ENCODE results near the gene LRP5.
"Not testable (repeated sequence)": the region's sequence is repeated elsewhere in the genome, so short reads cannot be mapped to it uniquely, and the experiment has no call there.

The LRP5 gene

DNA sequence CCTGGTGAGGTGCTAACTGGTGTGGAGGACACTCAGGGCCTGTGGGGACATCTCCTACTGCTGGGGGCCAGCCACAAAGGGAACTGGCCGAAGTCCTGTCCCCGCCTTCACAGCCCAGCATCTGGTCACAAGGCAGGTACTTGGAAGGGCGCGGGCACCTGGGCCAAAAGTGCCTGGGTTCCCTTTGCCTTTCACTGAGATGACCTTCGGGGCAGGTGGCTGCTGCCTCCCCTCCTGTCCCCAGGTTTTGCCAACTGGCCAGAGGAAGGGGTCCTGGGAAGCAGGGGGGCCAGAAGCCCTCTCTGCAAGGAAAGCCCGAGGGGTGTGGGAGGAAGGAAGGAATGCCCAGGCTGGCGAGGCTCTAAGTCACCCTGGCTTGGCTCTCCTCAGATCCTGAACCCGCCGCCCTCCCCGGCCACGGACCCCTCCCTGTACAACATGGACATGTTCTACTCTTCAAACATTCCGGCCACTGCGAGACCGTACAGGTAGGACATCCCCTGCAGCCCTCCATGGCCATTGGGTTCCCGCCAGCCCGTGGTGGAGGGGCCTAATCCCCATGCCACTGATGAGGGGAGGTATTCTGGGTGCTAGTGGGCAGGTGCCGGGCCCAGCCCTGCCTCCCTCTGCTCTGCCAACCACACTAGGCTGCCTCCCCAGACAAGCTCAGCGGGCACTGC lies 133.8 kb downstream of the LRP5 start:
- no peak for DNase-seq

DNA sequence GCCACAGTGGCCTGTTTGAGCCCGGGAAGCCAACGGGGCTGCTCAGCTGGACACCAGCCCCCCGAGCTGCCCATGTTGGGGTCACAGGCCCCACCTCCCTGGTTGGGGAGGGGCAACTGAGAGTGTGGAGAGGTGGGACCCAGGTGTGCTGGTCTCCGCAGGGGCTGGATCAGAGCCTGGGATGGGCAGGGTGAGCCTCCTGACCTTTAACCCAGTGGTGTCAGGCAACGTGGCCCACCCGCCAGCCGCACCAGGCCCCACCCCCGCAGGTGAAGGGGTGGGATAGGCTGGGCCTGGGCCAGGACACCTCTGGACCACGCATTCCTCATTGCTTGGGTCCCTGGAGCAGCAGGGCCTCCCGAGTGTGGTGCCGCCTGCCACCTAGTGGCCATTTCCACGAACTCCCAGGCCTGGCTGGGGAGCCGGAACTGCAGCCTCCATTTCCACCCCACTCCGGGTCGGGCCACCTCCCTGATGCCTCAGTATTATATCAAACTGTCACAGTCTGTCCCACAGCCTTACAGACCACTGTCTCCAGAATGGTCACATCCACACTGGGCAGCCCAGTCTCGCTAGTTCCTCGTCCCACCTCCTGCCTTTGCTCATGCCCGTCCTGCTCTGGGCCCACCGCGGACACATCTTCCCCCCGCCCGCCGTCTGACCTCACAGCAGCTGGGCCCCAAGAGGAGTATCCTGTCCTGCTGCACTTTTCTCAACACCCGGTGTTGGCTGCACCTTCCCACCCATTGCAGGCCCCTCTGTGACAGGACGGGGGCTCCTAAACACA lies 134.8 kb downstream of the LRP5 start:
- DNase-seq = peak; percentile 76

DNA sequence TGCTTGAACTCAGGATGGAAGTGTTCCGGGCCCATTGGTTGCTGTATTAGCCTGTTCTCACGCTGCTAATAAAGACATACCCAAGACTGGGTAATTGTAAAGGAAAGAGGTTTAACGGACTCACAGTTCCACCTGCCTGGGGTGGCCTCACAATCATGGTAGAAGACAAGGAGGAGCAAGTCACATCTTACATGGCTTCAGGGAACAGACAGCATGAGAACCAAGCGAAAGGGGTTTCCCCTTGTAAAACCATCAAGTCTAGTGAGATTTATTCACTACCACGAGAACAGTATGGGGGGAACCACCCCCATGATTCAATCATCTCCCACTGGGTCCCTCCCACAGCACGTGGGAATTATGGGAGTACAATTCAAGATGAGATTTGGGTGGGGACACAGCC lies 135.5 kb downstream of the LRP5 start:
- not testable (repeated sequence) for DNase-seq

DNA sequence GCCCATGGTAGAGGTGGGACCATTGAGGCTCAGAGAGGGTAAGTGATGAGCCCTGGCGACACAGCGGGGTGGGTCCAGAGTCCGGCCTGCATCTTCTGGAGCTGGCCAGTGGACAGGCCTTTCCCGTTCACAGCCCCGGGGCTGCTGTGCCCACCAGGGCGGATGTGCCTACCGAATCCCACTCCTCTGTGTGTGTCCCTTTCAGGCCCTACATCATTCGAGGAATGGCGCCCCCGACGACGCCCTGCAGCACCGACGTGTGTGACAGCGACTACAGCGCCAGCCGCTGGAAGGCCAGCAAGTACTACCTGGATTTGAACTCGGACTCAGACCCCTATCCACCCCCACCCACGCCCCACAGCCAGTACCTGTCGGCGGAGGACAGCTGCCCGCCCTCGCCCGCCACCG lies 136.2 kb downstream of the LRP5 start:
- no peak for DNase-seq

DNA sequence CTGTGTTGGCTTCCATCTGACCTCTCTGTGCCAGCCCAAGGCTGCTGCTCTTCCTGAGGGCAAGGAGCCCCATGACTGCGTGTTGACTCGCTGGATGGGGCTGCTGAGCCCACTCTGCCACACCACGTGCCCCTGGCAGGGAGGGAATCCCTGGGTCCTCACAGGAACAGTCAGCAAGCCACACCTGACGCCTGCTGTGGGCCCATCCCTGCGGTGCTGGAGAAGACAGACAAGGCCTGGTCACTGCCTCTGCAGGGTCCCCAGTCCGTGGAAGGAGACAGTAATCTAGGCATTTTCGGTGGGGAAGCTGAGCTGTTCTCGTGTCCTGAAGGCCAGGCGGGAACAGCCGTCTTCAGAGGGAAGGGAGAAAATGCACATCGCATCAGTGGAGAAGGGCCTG lies 137.6 kb downstream of the LRP5 start:
- DNase-seq = no peak

DNA sequence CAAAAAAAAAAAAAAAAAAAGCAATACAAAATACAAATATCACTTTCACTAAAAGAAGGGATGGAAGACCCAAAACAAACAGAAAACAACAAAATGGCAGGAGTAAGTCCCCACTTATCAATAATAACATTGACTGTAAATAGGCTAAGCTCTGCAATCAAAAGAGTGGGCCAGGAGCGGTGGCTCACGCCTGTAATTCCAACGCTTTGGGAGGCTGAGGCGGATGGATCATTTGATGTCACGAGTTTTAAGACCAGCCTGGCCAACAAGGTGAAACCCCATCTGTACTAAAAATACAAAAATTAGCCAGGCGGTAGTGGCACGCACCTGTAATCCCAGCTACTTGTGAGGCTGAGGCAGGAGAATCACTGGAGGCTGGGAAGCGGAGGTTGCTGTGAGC lies 138.3 kb downstream of the LRP5 start:
- no peak for DNase-seq

DNA sequence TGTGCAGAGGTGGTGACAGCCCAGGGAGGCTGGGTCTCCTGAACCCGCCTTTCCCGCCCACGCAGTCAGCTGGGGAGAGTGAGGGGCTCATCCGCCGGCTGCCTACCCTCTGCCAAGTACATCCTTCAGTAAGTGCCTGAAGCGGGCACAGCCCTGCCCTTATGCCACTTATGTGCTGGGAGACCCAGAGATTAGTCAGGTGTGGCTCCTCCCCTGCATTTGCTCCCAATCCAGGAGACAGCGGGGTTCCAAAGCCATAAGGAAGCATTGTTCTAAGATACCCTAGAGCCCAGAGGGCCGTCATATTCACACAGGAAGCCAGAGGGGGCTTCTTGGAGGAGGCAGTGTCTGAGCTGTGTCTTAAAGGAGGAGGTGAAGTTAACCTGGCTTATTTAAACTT lies 142.4 kb downstream of the LRP5 start:
- DNase-seq = no peak

DNA sequence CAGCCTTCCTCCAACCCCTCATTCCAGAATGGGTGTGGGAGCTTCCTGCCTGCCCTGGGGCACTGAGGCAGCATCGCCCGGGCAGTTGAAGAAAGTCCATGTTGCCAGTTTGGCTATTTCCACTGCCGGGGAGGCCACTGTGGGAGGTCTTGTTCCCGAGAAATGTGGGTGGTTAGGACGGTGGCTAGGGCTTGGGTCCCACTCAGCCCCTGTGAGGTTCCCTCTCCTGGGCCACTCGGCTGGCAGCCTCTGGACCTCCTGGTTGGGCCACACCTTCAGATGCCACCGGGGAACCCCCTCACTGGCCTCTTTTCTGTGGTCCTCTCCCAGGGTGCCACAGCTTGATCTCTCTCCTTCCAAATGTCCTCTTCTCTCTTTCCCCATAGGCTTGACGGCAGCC lies 143.1 kb downstream of the LRP5 start:
- DNase-seq = no peak

DNA sequence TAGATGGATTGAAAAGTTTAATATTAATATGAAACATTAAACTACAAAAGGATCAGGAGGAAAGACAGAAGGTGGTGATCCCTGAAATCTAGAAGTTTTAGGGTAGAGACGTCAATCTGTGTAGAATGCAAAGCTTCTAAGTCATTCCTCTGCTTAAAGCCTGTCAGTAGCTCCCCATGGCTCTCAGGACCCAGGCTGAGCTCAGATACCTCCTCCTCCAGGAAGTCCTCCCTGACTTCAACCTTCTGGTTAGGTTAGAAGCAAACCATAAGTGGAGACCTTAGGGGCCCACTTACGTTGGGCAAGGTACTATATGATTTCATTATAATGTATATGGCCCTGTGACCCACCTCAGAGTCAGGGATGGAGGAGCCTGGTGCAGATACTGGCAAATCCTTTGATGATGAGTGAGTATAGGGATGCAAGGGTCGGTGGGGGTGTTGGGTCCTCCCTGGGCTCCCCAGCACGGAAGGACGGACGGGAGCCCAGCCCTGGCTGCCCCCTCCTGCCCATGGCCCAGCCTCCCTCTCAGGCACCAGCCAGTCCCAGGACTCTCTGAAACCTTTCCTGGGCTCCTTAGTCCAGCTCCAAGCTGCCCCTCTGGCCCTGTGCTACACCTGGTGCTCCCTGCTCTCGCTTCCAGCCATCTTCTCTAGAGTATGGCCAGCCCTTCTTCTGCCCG lies 145.0 kb downstream of the LRP5 start:
- DNase-seq = no peak

DNA sequence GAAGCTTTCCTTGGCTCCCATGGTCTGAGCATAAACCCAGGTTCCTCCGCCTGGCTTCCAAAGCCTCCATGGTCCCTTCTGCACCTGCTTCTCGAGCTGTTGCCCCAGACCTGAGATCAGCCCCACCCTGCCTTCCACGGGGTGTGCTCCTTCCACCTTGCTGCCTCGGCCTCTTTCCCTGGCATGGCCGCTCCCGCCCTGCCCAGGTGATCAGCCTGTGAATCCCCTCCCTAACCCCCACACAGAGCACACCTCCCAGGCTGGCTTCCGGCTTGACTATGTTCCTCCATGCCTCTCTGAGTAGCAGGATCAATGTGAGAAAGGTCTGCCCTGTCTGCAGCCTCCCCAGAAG lies 145.5 kb downstream of the LRP5 start:
- no peak for DNase-seq

DNA sequence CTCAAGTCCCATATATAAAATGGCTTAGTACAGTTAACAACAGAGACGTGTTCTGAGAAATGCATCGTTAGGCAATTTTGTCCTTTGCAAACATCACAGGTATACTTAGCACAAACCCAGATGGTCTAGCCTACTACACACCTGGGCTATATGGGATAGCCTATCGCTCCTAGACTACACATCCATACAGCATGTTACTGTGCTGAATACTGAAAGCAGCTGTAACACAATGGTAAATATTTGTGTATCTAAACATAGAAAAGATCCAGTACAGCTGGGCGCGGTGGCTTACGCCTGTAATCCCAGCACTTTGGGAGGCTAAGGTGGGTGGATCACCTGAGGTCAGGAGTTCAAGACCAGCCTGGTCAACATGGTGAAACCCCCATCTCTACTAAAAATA lies 145.9 kb downstream of the LRP5 start:
- DNase-seq = not testable (repeated sequence)

DNA sequence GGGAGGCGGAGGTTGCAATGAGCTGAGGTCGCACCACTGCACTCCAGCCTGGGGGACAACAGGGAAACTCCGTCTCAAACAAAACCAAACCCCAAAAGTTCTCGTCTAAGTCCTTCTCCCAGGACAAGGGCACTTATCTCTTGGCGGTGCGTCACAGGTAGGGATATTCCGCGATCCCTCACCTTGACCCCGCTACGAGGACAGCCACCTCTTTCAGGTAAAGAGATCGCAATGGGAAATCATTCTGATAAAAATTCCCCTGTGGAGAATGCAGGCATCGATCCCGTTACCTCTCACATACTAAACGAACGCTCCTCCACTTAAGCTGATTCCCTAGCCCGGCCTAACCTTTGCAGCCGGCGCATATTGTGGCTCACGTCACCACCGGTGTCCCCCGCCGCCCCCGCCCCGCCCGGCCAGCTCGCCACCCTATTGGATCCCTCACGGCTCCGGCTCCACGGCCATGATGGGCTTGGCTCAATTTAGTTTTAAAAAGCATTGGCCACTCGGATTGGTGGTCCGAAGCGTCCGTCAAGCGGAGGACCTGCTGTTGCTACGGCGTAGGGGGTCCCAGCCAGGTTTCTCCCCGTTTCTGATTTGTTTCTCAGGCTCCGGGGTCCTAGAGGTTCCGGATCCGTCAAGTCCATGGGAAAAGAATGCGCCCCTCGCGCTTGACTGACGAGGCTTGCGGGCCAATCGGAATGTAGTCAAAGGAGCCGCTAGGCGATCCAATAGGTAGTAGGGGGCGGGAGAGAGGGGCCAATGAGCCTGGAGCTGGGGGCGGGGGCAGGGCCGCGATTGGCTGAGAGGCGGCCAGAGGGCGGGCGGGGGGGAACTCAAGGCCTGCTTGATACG lies 147.7 kb downstream of the LRP5 start:
- DNase-seq = peak; percentile 96

DNA sequence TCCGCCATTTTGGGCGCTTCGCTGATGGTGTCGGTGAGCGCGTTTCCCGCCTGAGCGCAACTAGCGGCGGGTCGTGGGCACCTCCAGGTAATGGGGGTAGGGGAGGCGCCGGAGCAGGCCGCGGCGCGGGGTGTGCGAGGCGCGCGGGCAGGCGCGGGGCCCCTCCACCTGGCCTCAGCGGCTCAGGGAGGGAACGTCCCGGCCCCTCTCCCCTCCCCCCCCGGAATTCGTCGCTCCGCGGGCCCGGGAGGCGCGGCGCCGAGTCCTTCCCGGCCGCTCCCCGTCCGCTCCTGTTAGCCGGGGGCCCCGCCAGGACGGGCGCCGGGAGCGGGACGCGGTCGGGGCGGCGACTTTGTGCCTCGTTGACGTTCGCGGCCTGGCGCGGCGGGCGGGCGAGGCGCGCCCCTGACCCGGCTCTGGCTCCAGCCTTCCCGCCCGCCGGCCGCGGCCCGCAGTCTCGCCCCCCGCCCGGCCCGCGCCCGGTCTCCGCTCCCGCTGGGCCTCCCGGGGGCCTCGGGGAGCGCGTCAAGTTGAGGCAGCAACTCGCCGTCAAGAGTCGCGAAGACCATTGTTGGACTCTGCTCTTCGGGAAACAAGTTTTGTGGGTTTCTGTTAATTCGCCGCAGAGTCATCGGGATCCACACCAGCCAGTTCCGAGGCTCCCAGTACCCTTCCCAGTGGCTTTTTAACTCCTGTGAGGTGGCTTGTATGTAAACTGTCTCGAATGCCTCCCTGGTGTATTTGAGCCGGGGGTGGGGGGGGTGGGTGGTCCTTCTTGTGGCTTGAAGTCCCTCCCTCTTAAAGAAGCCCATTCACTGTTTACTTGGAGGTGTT lies 148.6 kb downstream of the LRP5 start, which contains the start of gene PPP6R3:
Gene PPP6R3 (plus strand): TSS at position 12 of the 834 bp plus-strand sequence. CDS start 76,913 bp downstream, outside the sequence.
- DNase-seq = no peak

DNA sequence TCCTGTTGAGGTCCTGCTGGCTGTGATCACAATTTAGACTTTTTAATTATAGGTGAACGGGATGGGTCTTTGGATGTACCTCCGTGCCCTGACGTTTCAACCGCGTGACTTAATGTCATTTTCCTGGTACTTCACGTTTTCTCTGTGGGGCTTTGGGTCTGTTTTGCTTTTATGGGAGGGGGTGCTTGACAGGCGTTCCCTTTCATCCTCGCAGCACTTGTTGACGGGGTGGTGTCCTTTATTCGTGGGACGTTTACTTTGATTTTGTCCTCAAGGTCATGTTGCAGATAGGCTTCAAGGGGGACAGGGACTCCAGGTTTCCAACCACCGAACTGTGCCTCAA lies 149.2 kb downstream of the LRP5 start:
- no peak for DNase-seq

DNA sequence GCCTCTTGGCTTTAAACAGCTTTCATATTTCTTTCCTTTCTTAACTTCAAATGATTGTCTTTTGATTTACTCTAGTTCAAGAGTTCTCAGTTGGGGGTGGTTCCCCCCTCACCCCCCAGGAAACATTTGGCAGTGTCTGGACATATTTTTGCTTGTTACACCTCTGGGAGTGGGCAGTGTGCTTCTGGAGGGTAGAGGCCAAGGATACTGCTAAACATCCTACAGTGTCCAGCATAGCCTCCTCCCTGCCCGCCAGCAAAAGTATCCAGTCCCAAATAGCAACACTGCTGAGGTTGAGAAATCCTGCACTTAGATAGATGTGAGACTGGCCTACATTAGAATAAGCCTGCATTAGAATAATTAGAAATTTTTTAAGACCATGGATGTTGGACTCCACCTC lies 151.3 kb downstream of the LRP5 start:
- DNase-seq = no peak

DNA sequence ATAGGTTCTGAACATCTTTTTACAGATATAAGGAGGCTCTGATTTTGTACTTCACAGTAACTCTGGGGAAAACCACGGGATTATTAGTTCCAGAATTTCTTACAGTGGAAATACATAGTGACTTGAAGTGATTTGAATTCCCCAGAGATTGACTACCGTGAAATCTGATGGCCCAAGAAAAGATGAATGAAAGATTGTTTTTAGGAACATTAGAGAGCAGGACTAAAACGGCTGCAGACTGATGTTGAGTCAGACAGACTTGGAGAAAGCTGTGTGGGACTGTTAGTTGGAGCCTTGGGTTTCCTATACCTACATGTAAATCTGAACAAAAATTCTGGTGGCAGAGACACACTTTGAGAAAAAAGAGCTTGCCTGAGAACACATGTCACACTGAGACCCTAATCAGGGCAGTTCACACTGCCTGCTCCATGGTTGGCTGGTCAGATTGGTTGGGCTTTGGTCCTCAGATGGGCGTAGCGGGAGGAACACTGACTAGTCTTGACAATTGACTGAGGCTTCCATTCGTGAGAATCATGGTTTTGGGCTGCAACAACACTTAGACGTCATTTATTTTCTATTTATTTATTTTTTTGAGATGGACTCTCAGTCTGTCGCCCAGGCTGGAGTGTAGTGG lies 154.9 kb downstream of the LRP5 start:
- no peak for DNase-seq

DNA sequence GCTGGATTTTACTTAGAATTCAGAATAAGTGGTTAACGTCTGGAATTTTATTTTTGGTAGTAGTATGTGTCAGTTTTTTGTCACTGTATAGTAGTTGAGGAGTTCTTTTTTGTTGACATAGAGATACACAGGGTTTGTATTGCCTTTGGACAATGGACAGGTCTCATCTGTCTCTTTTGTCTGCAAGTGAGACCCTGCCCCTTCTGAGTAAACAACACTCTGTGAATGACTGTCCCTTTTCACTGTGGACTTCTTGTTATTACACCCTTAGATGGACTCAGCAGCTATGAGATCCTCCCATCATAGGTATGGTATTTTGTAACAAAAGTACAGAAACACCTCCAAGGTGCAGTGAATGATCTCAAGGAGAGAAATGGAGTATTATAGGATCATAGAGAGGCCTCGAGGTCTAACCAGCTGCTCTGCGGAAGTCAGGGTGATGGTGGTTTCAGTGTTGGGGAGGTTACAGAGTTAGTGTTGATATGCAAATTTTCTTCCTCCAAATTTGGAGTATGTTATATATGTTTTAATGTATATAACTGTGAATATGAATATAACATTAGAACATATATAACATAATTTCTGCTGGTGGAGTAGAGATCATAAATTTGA lies 155.9 kb downstream of the LRP5 start:
- no peak for DNase-seq

DNA sequence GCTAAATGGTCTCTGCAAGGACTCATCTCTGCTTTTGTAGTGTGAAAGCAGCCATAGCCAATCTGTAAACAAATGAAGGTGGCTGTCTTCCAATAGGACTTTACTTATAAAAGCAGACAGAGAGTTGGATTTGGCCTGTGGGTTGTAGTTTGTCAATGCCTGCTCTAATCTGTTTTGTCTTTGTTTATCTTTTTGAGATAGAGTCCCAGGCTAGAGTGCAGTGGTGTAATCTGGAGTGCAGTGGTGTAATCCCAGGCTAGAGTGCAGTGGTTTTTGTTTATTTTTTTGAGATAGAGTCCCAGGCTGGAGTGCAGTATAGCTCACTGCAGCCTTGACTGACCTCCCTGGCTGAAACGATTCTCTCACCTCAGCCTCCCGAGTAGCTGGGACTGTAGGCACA lies 156.7 kb downstream of the LRP5 start:
- DNase-seq = no peak

DNA sequence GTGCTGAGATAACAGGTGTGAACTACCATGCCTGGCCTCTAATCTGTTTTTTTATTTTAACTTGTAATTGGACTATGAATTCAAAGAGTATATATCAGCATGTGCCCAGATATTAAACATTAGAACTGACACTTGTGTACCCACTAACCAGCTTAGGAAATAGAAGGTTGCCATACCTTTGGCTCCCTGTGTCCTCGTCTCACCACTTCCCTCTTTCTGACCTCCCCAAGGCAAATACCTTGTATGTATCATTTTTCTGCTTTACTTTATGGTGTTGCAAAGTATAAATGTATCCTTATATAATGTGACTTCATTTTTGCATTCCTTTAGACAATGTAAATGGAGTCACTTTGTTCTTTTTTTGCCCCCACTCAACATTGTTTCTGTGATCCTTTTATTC lies 157.3 kb downstream of the LRP5 start:
- DNase-seq = no peak

DNA sequence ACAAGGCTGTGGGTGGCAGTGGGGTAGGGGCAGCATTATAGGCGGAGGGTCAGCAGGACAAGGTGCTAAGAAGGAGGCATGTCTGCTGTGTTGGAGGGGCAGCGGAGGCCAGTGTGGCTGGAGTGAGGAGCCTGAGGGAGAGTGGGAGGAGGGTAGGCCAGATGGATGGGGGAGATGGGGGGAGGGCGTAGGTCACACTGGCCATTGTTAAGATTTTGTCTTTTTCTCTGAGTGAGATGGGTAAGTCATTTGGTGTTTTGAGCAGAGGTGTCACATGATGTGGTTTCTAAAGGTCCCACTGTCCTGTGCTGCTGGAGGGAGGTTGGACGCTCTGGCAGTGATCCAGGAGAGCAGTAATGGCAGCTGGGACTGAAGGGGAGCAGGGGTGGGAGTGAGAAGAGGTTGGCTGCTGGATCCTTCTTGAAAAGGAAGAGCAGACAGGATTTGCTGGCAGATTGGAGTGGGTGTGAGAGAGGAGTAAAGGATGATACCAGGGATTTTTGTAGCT lies 158.0 kb downstream of the LRP5 start:
- DNase-seq = no peak

Data from activated naive CD4-positive, alpha-beta T cell treated with anti-CD3 and anti-CD28 coated beads, Interleukin-2, amount 50 U/mL, for 16 hours (primary cell).